ENCODE data around the gene CTSW.

The CTSW gene

DNA sequence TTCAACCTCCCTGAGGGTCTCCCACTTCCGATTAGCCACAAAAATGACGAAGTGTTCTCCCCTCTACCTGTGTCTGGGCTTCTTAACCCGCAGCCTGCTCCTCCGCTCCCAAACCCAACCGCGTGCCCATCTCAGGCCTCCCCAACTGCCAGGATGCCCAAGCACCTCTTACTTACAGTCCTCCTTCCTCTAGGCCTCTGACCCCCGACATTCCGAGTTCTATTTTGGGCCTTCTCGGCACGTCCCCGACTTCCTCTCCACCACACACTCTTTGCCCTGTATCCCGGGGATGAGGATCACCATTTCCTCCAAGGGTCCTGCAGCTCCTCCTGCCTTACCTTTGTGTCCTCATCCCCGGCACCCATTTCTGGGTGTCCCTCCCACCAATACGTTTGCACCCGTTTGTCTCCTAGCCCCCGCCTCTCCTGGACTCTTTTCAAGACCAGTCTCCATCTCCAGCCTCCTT, 19.8 kb upstream of the CTSW start:
- H3K27ac Mint-ChIP-seq: peak overlapping the region; percentile 99
- peaks cover 43% of the 10 kb centered on the region for H3K36me3 Mint-ChIP-seq
- H3K9me3 Mint-ChIP-seq: no peaks in the 10 kb centered on the region
- CTCF ChIA-PET: interaction anchor here (0.6 to 5.6 kb wide), 16 partner anchors 8 to 1413 kb away, joined by 3 to 107 read pairs (median 4); partner anchors contain the start of genes BANF1, CCDC85B, EFEMP2 and EIF1AD
- H3K4me3 Mint-ChIP-seq: peak overlapping the region; percentile 94
- no peak for DNase-seq
- H3K4me1 Mint-ChIP-seq: peaks cover 52% of the 10 kb centered on the region
- no peaks in the 10 kb centered on the region for H3K27me3 Mint-ChIP-seq

GRCh38 chr11:65860278-65861164, 19.1 kb upstream of the CTSW start, which contains the start of gene MUS81:
Gene MUS81 (plus strand): TSS chr11:65860433. CDS start chr11:65860754, 321 bp downstream.
- peak within 1 kb of the TSS; percentile 94 for H3K4me3 Mint-ChIP-seq
- peaks cover 44% of the 10 kb centered on the region for H3K36me3 Mint-ChIP-seq
- peak; percentile 97 for DNase-seq
- CTCF ChIA-PET: interaction anchor here (0.6 to 5.6 kb wide), 15 partner anchors 9 to 1413 kb away, joined by 3 to 107 read pairs (median 4); partner anchors contain the start of genes BANF1, CCDC85B, EFEMP2 and EIF1AD
- H3K27me3 Mint-ChIP-seq: no peaks in the 10 kb centered on the region
- H3K4me1 Mint-ChIP-seq: peaks cover 49% of the 10 kb centered on the region
- peak within 1 kb of the TSS; percentile 99 for H3K27ac Mint-ChIP-seq
- H3K9me3 Mint-ChIP-seq: no peaks in the 10 kb centered on the region

- peak; percentile 16 for DNase-seq
- H3K4me1 Mint-ChIP-seq: peaks cover 43% of the 10 kb centered on the region
- H3K36me3 Mint-ChIP-seq: peaks cover 38% of the 10 kb centered on the region
- H3K9me3 Mint-ChIP-seq: no peaks in the 10 kb centered on the region
- no peaks in the 10 kb centered on the region for H3K27me3 Mint-ChIP-seq
- CTCF ChIA-PET: interaction anchor here (0.6 to 5.6 kb wide), 4 partner anchors 9 to 127 kb away, joined by 3 to 107 read pairs (median 21); partner anchors contain the start of genes CCDC85B, EFEMP2 and FIBP
- peak overlapping the region; percentile 99 for H3K27ac Mint-ChIP-seq
- peak overlapping the region; percentile 94 for H3K4me3 Mint-ChIP-seq
Measured at GRCh38 chr11:65861165-65861505, 18.5 kb upstream of the CTSW start.

GRCh38 chr11:65861533-65862183, 18.0 kb upstream of the CTSW start:
- Mint-ChIP-seq H3K4me3 (peak overlapping the region; percentile 94), H3K27me3 (no peaks in the 10 kb centered on the region), H3K9me3 (no peaks in the 10 kb centered on the region), H3K4me1 (peaks cover 38% of the 10 kb centered on the region), H3K27ac (peak overlapping the region; percentile 99), H3K36me3 (peaks cover 35% of the 10 kb centered on the region)
- no peak for DNase-seq
- CTCF ChIA-PET: interaction anchor here (0.6 to 5.6 kb wide), 4 partner anchors 9 to 127 kb away, joined by 3 to 107 read pairs (median 21); partner anchors contain the start of genes CCDC85B, EFEMP2 and FIBP

- peak overlapping the region; percentile 33 for H3K27ac Mint-ChIP-seq
- no peaks in the 10 kb centered on the region for H3K27me3 Mint-ChIP-seq
- DNase-seq: no peak
- peaks cover 36% of the 10 kb centered on the region for H3K36me3 Mint-ChIP-seq
- CTCF ChIA-PET: interaction anchor here (1.1 to 5.6 kb wide), 3 partner anchors 22 to 26 kb away, joined by 3 to 107 read pairs (median 3); partner anchors contain the start of genes CCDC85B and FIBP
- H3K4me1 Mint-ChIP-seq: peaks cover 38% of the 10 kb centered on the region
- H3K9me3 Mint-ChIP-seq: no peaks in the 10 kb centered on the region
- peak overlapping the region; percentile 94 for H3K4me3 Mint-ChIP-seq
Measured at GRCh38 chr11:65862191-65862735, 17.4 kb upstream of the CTSW start.

- Mint-ChIP-seq H3K27ac (no peak overlapping the region), H3K4me1 (peaks cover 37% of the 10 kb centered on the region), H3K9me3 (no peaks in the 10 kb centered on the region), H3K27me3 (no peaks in the 10 kb centered on the region), H3K4me3 (peak overlapping the region; percentile 94), H3K36me3 (peaks cover 40% of the 10 kb centered on the region)
- CTCF ChIA-PET: interaction anchor here (1.1 to 1.3 kb wide), 2 partner anchors 21 to 25 kb away, joined by 3 read pairs; partner anchors contain the start of gene FIBP
- no peak for DNase-seq
Measured at GRCh38 chr11:65862941-65863888, 16.4 kb upstream of the CTSW start.

DNA sequence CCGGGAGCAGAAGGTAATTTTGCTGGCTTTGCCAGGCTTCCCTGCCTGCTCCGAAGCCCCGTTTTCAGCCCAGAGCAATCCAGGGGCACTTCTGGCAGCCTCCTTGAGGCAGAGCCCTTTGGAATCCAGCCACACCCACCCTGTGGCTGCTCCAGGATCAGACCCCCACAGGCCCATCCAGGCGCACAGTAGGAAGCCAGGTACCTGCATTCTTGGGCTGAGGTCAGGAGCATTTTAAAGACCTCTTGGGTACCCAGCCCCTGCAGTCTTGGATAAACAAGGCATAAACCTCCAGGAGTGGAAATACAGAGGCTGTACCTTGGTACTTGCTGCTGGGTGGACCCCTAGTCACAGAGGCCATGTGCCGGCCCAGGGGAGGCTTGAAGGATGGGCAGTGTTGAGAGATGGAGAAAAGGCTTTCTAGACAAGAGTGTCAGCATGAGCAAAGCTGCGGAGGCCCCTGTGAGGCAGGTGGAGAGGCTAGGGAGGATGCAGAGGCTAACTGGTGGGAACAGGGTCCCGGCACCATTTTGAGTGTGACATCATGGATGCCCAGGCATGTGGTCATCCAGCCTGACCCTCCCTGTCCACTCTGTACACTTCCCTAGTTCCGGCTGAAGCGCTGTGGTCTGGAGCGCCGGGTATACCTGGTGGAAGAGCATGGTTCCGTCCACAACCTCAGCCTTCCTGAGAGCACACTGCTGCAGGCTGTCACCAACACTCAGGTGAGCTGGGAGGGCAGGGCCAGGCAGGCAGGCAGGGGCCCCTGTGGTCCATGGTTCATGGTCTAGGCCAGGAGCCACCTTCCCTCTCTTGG, 15.5 kb upstream of the CTSW start:
- H3K9me3 Mint-ChIP-seq: no peaks in the 10 kb centered on the region
- H3K36me3 Mint-ChIP-seq: peaks cover 41% of the 10 kb centered on the region
- CTCF ChIA-PET: interaction anchor here (1.7 kb wide), 1 partner anchor 20 kb away, joined by 7 read pairs; no protein-coding TSS in a partner anchor

DNA sequence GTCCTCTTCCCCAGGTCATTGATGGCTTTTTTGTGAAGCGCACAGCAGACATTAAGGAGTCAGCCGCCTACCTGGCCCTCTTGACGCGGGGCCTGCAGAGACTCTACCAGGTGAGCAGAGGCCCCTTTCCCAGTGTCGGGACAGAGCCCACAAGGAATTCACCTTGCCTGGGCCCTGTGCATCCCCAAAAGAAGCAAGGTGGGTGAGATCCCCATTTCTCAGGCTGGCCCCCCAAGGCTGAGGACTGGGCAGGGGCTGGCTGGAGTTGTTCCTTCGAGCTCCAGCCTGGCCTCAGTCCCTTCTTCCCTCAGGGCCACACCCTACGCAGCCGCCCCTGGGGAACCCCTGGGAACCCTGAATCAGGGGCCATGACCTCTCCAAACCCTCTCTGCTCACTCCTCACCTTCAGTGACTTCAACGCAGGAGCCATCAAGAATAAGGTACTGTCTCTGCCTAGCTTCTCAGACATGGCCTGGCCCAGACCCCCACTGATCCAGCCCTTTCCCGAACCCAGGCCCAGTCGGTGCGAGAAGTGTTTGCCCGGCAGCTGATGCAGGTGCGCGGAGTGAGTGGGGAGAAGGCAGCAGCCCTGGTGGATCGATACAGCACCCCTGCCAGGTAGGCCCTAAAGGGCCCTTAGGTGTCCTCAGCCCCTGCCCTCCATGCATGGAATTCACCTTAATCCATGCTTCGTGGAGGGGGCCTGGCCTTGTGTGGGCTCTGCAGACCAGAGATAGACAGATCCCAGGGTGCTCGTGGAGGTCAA, 14.7 kb upstream of the CTSW start:
- Mint-ChIP-seq H3K4me3 (no peak overlapping the region), H3K4me1 (peaks cover 34% of the 10 kb centered on the region), H3K9me3 (no peaks in the 10 kb centered on the region), H3K36me3 (peaks cover 41% of the 10 kb centered on the region), H3K27ac (no peak overlapping the region), H3K27me3 (peaks cover 1% of the 10 kb centered on the region)
- CTCF ChIA-PET: interaction anchor here (1.7 kb wide), 1 partner anchor 19 kb away, joined by 7 read pairs; no protein-coding TSS in a partner anchor
- DNase-seq: no peak

More for the DNA sequence above, 15.5 kb upstream of the CTSW start:
- no peaks in the 10 kb centered on the region for H3K27me3 Mint-ChIP-seq
- H3K4me3 Mint-ChIP-seq: no peak overlapping the region
- H3K4me1 Mint-ChIP-seq: peaks cover 32% of the 10 kb centered on the region
- DNase-seq: no peak
- no peak overlapping the region for H3K27ac Mint-ChIP-seq

DNA sequence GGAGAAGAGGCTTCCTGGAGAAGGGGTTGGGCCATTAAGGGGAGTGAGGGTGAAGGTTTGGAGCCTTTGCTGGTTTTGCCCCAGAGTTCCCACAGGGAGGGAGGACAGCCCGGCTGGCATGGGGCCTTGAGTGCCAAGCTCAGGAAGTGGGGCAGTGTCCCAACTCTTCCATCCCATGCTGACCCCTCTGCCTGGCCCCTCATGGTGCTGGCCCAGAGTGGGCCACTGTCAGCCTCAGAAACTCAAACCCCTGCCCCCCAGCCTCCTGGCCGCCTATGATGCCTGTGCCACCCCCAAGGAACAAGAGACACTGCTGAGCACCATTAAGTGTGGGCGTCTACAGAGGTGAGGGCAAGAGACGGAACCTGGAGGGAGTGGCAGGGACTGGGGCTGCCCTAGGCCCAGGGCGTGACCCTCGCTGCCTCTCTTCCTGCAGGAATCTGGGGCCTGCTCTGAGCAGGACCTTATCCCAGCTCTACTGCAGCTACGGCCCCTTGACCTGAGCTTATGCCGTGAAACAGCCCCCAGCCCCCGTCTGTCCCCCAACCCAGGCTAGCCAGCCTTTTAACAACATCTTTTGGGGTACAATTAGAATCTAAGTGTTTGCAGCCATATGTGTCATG, 14.0 kb upstream of the CTSW start:
- Mint-ChIP-seq H3K9me3 (no peaks in the 10 kb centered on the region), H3K4me1 (peaks cover 38% of the 10 kb centered on the region), H3K27me3 (peaks cover 9% of the 10 kb centered on the region), H3K27ac (no peak overlapping the region), H3K4me3 (no peak overlapping the region), H3K36me3 (peaks cover 39% of the 10 kb centered on the region)
- CTCF ChIA-PET: interaction anchor here (1.4 to 1.7 kb wide), 2 partner anchors 19 to 22 kb away, joined by 3 to 7 read pairs; partner anchors contain the start of gene FIBP
- no peak for DNase-seq

- CTCF ChIA-PET: interaction anchor here (1.0 to 1.4 kb wide), 2 partner anchors 18 to 21 kb away, joined by 3 read pairs; partner anchors contain the start of gene FIBP
- no peak for DNase-seq
- H3K27ac Mint-ChIP-seq: no peak overlapping the region
- H3K27me3 Mint-ChIP-seq: peaks cover 20% of the 10 kb centered on the region
- H3K4me1 Mint-ChIP-seq: peaks cover 39% of the 10 kb centered on the region
- no peak overlapping the region for H3K4me3 Mint-ChIP-seq
- H3K36me3 Mint-ChIP-seq: peaks cover 37% of the 10 kb centered on the region
- no peaks in the 10 kb centered on the region for H3K9me3 Mint-ChIP-seq
Measured at GRCh38 chr11:65866509-65867283, 12.9 kb upstream of the CTSW start.

All from activated naive CD4-positive, alpha-beta T cell treated with anti-CD3 and anti-CD28 coated beads, Interleukin-2, amount 10 ng/mL, durations not matched to agents 7 days and 5 days (primary cell).